Measurements from ENCODE around the gene SF3B3.

DNA sequence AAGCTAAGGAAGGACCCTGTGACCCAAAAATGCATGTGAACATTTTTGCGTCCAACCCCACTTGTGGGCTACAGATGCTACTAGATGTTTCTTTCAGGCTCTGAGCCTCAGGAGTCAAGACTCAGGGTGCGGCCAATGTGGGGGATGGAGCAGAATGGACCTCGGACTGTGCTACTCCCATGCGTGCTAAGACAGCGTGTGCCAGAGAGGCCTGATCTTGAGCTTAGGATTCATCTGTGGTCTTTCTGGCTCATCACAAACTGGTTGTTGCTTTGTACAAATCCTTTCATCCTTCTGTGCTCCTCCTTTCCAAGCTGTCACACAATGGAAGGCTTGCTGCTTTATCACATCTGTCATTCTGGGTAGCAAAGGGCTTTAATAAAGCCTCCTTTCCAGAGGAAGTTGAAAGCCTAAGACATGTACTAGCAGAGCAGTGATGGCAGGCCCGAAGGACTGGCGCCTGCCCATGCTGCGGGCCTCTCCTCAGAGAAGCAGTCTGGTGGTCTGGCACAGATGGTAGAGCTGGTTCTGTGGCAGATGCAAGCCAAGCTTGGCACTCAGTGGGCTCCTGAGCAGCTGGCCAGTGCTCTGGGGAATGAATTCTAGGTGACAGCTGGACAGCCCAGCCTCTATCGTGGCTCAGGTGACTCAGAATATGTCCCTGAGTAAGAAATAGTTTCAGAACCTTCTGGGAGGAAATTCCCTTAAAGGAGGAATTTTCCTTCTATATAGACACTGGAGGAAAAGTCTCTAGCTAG, 28.0 kb upstream of the SF3B3 start:
- TF ChIP-seq, protein P1, sequence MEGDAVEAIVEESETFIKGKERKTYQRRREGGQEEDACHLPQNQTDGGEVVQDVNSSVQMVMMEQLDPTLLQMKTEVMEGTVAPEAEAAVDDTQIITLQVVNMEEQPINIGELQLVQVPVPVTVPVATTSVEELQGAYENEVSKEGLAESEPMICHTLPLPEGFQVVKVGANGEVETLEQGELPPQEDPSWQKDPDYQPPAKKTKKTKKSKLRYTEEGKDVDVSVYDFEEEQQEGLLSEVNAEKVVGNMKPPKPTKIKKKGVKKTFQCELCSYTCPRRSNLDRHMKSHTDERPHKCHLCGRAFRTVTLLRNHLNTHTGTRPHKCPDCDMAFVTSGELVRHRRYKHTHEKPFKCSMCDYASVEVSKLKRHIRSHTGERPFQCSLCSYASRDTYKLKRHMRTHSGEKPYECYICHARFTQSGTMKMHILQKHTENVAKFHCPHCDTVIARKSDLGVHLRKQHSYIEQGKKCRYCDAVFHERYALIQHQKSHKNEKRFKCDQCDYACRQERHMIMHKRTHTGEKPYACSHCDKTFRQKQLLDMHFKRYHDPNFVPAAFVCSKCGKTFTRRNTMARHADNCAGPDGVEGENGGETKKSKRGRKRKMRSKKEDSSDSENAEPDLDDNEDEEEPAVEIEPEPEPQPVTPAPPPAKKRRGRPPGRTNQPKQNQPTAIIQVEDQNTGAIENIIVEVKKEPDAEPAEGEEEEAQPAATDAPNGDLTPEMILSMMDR (conservative IDR thresholded peaks at IDR 0.05): no peak
- TF ChIP-seq EZH2 (IDR thresholded peaks at IDR 0.05; ENCODE audit: low read depth): no peak

Data from PC-9 (cell line).